ENCODE data around the gene SEMA3F. TPM values are rescaled to one million over a fixed set of nuclear protein-coding genes. Genes with fewer than 3 reads are reported as not detected.

SEMA3F gene
- total and polyA plus RNA-seq, 2 donors (not counting 3 experiments of a cell fraction or from before 2014, with no cell fraction given) = 65.8 to 99.1 TPM

DNA sequence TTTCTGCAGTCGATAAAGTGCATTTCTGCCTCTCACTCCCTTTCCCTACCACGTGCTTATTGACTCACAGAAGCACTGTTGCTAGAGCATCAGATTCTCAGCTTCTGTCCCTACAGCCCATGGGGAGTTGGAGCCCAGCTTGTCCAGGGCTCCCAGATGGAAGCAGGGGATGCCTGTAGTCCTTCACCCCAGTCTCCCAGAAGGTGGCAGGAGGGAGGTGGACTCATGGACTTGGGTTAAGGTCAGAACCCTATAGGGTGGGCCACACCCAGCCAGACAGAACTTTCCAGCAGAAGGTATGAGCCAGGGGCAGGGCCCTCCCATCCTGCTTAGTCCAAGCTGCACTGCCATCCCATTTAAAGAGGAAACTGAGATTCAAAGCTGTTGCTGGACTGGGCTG lies 33.1 kb upstream of the SEMA3F start:
- DNase-seq (ENCODE audit: low read depth, low spot score) = no peak
- H3K27me3 ChIP-seq (ENCODE audit: control insufficient read depth in 2 of 2, insufficient read depth in 2 of 2, low read length in 2 of 2) = no peaks in the 10 kb centered on the region
- H3K9ac ChIP-seq (replicated peaks; ENCODE audit: extremely low read depth, insufficient read depth, low read length) = no peak overlapping the region
- dilution Hi-C loops (cut with MboI; ENCODE audit: extremely low pct_ligation_motif_present, low sequenced_read_pairs) (no loop called here), intact Hi-C loops (cut with micrococcal nuclease) (loop anchor here (10.0 kb wide), 1 partner anchor 143 kb away; the partner anchor contains the start of gene SEMA3B)
- POLR2A ChIA-PET = no interaction called here
- H3K4me2 ChIP-seq (ENCODE audit: insufficient read depth, low read length) = no peak overlapping the region
- H3K9me3 ChIP-seq (replicated peaks; ENCODE audit: control insufficient read depth, insufficient read depth, low read length) = no peaks in the 10 kb centered on the region
- H4K20me1 ChIP-seq (replicated peaks; ENCODE audit: control insufficient read depth, extremely low read depth, insufficient read depth, low read length) = no peaks in the 10 kb centered on the region
- no peak overlapping the region for H2AFZ ChIP-seq (ENCODE audit: low read depth, low read length)
- no peak overlapping the region for H3K27ac ChIP-seq (ENCODE audit: insufficient read depth, low read depth, low read length)
- no peaks in the 10 kb centered on the region for H3K79me2 ChIP-seq (ENCODE audit: control insufficient read depth, insufficient read depth, low read length)
- TF ChIP-seq EZH2 (IDR thresholded peaks at IDR 0.05; ENCODE audit: borderline replicate concordance, low read depth, low read length, severe bottlenecking) = no peak
- TF ChIP-seq MYC (IDR thresholded peaks at IDR 0.05; ENCODE audit: low read depth, low read length) = no peak
- TF ChIP-seq, protein P1, sequence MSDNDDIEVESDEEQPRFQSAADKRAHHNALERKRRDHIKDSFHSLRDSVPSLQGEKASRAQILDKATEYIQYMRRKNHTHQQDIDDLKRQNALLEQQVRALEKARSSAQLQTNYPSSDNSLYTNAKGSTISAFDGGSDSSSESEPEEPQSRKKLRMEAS (IDR thresholded peaks at IDR 0.05; ENCODE audit: insufficient read depth, insufficient read length) = no peak
- no TSS peak for BruUV-seq (replicated peaks)
- H3K4me3 ChIP-seq (replicated peaks in 1 of 3; ENCODE audit: insufficient read depth in 1 of 3, low read depth in 1 of 3, low read length in 3 of 3) = no peak overlapping the region
- FAIRE-seq = no peak
- H3K9me1 ChIP-seq (replicated peaks; ENCODE audit: control insufficient read depth, extremely low read depth, insufficient read depth, low read length) = no peaks in the 10 kb centered on the region
- peaks cover 7% of the 10 kb centered on the region for H3K4me1 ChIP-seq (ENCODE audit: control insufficient read depth, extremely low read depth, insufficient read depth, low read length)
- CTCF ChIA-PET = interaction anchor here (0.7 to 6.3 kb wide), 14 partner anchors 9 to 104 kb away, joined by 4 to 177 read pairs (median 6); partner anchors contain the start of gene GNAT1
- H3K36me3 ChIP-seq (ENCODE audit: control insufficient read depth in 2 of 2, extremely low read depth in 1 of 2, insufficient read depth in 2 of 2, low read length in 2 of 2) = peaks cover 4 to 23% of the 10 kb centered on the region in 2 experiments

DNA sequence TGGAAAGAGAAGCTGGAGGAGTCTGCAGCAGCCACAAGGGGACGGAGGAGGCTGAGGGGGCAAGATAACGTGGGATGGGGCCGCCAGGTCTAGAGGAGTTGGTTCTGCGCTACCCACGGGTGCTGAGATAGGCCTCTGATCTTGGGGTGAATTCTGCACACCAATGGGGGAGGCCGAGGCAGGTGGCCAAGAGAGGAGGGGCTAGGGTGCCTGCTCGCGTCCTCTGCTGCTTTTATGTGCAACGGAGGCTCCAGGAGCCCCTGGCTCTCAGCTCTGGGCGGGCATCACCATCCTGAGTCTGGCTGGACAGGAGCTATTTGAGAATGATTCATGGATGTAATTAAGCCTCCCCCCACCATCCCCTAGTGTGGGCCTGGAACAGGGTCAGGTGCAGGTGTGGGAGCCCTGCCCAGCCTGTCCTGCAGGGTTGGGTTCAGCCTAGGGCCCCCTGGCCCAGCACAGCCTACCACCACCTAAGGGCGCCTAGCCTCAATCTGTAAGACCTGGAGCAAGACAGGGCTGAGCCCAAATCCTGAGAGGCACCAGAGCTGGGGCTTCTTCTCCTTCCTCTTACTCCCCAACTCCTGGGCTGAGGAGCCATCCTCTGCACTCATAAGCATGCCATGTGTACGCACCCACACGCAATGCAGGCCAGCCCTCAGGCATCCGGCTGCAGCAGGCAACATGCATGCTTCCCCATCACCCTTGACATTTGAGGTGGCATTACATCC lies 32.3 kb upstream of the SEMA3F start:
- no TSS peak for BruUV-seq (replicated peaks)
- no peak for DNase-seq (ENCODE audit: low read depth, low spot score)
- Histone ChIP-seq H3K4me2 (ENCODE audit: insufficient read depth, low read length) (no peak overlapping the region), H3K4me3 (replicated peaks in 1 of 3; ENCODE audit: insufficient read depth in 1 of 3, low read depth in 1 of 3, low read length in 3 of 3) (no peak overlapping the region), H3K79me2 (ENCODE audit: control insufficient read depth, insufficient read depth, low read length) (no peaks in the 10 kb centered on the region), H4K20me1 (replicated peaks; ENCODE audit: control insufficient read depth, extremely low read depth, insufficient read depth, low read length) (no peaks in the 10 kb centered on the region), H3K27ac (ENCODE audit: insufficient read depth, low read depth, low read length) (no peak overlapping the region), H3K9ac (replicated peaks; ENCODE audit: extremely low read depth, insufficient read depth, low read length) (no peak overlapping the region), H3K27me3 (ENCODE audit: control insufficient read depth in 2 of 2, insufficient read depth in 2 of 2, low read length in 2 of 2) (no peaks in the 10 kb centered on the region), H3K9me3 (replicated peaks; ENCODE audit: control insufficient read depth, insufficient read depth, low read length) (no peaks in the 10 kb centered on the region), H3K36me3 (ENCODE audit: control insufficient read depth in 2 of 2, extremely low read depth in 1 of 2, insufficient read depth in 2 of 2, low read length in 2 of 2) (peaks cover 3 to 19% of the 10 kb centered on the region in 2 experiments), H3K4me1 (ENCODE audit: control insufficient read depth, extremely low read depth, insufficient read depth, low read length) (peaks cover 7% of the 10 kb centered on the region), H2AFZ (ENCODE audit: low read depth, low read length) (no peak overlapping the region), H3K9me1 (replicated peaks; ENCODE audit: control insufficient read depth, extremely low read depth, insufficient read depth, low read length) (no peaks in the 10 kb centered on the region)
- intact Hi-C loops (cut with micrococcal nuclease) (loop anchor here (10.0 kb wide), 1 partner anchor 142 kb away; the partner anchor contains the start of gene SEMA3B), dilution Hi-C loops (cut with MboI; ENCODE audit: extremely low pct_ligation_motif_present, low sequenced_read_pairs) (no loop called here)
- FAIRE-seq = no peak
- CTCF ChIA-PET = interaction anchor here (0.7 to 6.3 kb wide), 13 partner anchors 8 to 103 kb away, joined by 4 to 177 read pairs (median 5); partner anchors contain the start of gene GNAT1
- POLR2A ChIA-PET = no interaction called here
- TF ChIP-seq, protein P1 (IDR thresholded peaks at IDR 0.05; ENCODE audit: insufficient read depth, insufficient read length) = no peak
- TF ChIP-seq, protein P2, sequence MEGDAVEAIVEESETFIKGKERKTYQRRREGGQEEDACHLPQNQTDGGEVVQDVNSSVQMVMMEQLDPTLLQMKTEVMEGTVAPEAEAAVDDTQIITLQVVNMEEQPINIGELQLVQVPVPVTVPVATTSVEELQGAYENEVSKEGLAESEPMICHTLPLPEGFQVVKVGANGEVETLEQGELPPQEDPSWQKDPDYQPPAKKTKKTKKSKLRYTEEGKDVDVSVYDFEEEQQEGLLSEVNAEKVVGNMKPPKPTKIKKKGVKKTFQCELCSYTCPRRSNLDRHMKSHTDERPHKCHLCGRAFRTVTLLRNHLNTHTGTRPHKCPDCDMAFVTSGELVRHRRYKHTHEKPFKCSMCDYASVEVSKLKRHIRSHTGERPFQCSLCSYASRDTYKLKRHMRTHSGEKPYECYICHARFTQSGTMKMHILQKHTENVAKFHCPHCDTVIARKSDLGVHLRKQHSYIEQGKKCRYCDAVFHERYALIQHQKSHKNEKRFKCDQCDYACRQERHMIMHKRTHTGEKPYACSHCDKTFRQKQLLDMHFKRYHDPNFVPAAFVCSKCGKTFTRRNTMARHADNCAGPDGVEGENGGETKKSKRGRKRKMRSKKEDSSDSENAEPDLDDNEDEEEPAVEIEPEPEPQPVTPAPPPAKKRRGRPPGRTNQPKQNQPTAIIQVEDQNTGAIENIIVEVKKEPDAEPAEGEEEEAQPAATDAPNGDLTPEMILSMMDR (IDR thresholded peaks at IDR 0.05; ENCODE audit: extremely low read depth in 1 of 2, insufficient read depth in 1 of 2, low read depth in 1 of 2, low read length in 2 of 2) = no peak
- no peak for TF ChIP-seq EZH2 (IDR thresholded peaks at IDR 0.05; ENCODE audit: borderline replicate concordance, low read depth, low read length, severe bottlenecking)
- no peak for TF ChIP-seq POLR2AphosphoS5 (IDR thresholded peaks at IDR 0.05; ENCODE audit: insufficient read depth, low read depth, low read length)
- no peak for TF ChIP-seq GATA2 (IDR thresholded peaks at IDR 0.05; ENCODE audit: insufficient read depth, insufficient read length, low read depth, low read length)
- no peak for TF ChIP-seq POLR2A (IDR thresholded peaks at IDR 0.05; ENCODE audit: low read depth, low read length)
- TF ChIP-seq MYC (IDR thresholded peaks at IDR 0.05; ENCODE audit: low read depth, low read length) = no peak
- no peak for TF ChIP-seq JUN (IDR thresholded peaks at IDR 0.05; ENCODE audit: borderline replicate concordance, insufficient read depth, insufficient read length, low read depth)
- TF ChIP-seq FOS (IDR thresholded peaks at IDR 0.05; ENCODE audit: borderline replicate concordance, insufficient read depth, low read length) = no peak

Measured in endothelial cell of umbilical vein (primary cell).